Astrocyte (in vitro differentiated cells and primary cell): ENCODE data around the gene KIFC1.

Source experiments
- CTCF ChIP-seq: IDR thresholded peaks from 2 replicates; pipeline ENCODE4 v1.5.1; 2011; ENCODE audit warnings: low read depth, mild to moderate bottlenecking, inconsistent platforms, low read length, moderate library complexity; ENCODE audit not compliant: insufficient read depth
- EZH2 ChIP-seq: IDR thresholded peaks from 2 replicates; pipeline ENCODE4 v1.6.1; 2012; ENCODE audit warnings: mild to moderate bottlenecking, low read length, inconsistent platforms; ENCODE audit not compliant: insufficient read depth

- no peak for TF ChIP-seq CTCF
- no peak for TF ChIP-seq EZH2
Observed at GRCh38 chr6:33453393-33454008, 61.9 kb downstream of the KIFC1 start.
